GM20431 (cell line): ENCODE measurements around the gene XRN2.
"Not testable (repeated sequence)": the region's sequence is repeated elsewhere in the genome, so short reads cannot be mapped to it uniquely, and the experiment has no call there.

Source experiments
- in situ Hi-C: fragments of 300-500 bp; cut with MseI, MboI; formaldehyde crosslinking; loops from one replicate; pipeline ENCODE4 v1.15.0; 2020; ENCODE audit warnings: low sequenced_read_pairs; ENCODE audit not compliant: unreplicated experiment

The XRN2 gene

GRCh38 chr20:21340991-21341697, 38.0 kb downstream of the XRN2 start:
- in situ Hi-C loops, result no loop called here

- in situ Hi-C loops, result no loop called here
Observed at GRCh38 chr20:21342656-21343345, 39.7 kb downstream of the XRN2 start.

- in situ Hi-C loops, result no loop called here
Observed at GRCh38 chr20:21344206-21344900, 41.2 kb downstream of the XRN2 start.

GRCh38 chr20:21344961-21345360, 41.8 kb downstream of the XRN2 start:
- in situ Hi-C loops, result no loop called here

- in situ Hi-C loops, result no loop called here
Observed at GRCh38 chr20:21352703-21353102, 49.6 kb downstream of the XRN2 start.

- in situ Hi-C loops, result no loop called here
Observed at GRCh38 chr20:21353236-21353635, 50.1 kb downstream of the XRN2 start.

- in situ Hi-C loops, result no loop called here
Observed at GRCh38 chr20:21355981-21356380, 52.9 kb downstream of the XRN2 start.

- in situ Hi-C loops, result no loop called here
Observed at GRCh38 chr20:21356386-21356785, 53.3 kb downstream of the XRN2 start.

GRCh38 chr20:21357844-21358243, 54.7 kb downstream of the XRN2 start:
- in situ Hi-C loops, result no loop called here

- in situ Hi-C loops, result no loop called here
Observed at GRCh38 chr20:21358737-21359136, 55.6 kb downstream of the XRN2 start.

- in situ Hi-C loops, result no loop called here
Observed at GRCh38 chr20:21360705-21361104, 57.6 kb downstream of the XRN2 start.

- in situ Hi-C loops, result no loop called here
Observed at GRCh38 chr20:21361266-21361665, 58.1 kb downstream of the XRN2 start.

- in situ Hi-C loops, result no loop called here
Observed at GRCh38 chr20:21364413-21364812, 61.3 kb downstream of the XRN2 start.

- in situ Hi-C loops, result no loop called here
Observed at GRCh38 chr20:21365771-21366170, 62.6 kb downstream of the XRN2 start.

- in situ Hi-C loops, result not testable (repeated sequence)
Observed at GRCh38 chr20:21366273-21366672, 63.1 kb downstream of the XRN2 start.

GRCh38 chr20:21368791-21369190, 65.7 kb downstream of the XRN2 start:
- in situ Hi-C loops, result no loop called here

GRCh38 chr20:21371193-21371592, 68.1 kb downstream of the XRN2 start:
- in situ Hi-C loops, result no loop called here

GRCh38 chr20:21372016-21372415, 68.9 kb downstream of the XRN2 start:
- in situ Hi-C loops, result no loop called here

- in situ Hi-C loops, result no loop called here
Observed at GRCh38 chr20:21373436-21373835, 70.3 kb downstream of the XRN2 start.

GRCh38 chr20:21376626-21377025, 73.5 kb downstream of the XRN2 start:
- in situ Hi-C loops, result no loop called here

- in situ Hi-C loops, result no loop called here
Observed at GRCh38 chr20:21377701-21378100, 74.6 kb downstream of the XRN2 start.
